Muscle of back (tissue), 11 donors: ENCODE results near the gene ZKSCAN2. TPM values are rescaled to one million over a fixed set of nuclear protein-coding genes. Genes with fewer than 3 reads are reported as not detected.

Source experiments
- DNase-seq, 3 donors: peaks; one replicate each; pipeline versions ENCODE4 v3.0.0 to v3.0.0-alpha.2; 2013
- polyA plus RNA-seq, 10 donors: library from polyadenylated mRNA; unstranded; fragments of 120-200 nt; gene quantifications; one replicate each; pipeline ENCODE4 v1.2.1, GENCODE V29; 2013; ENCODE audit not compliant: insufficient read length in 10 of 10

ZKSCAN2 gene
- polyA plus RNA-seq, 10 donors: 4.9 to 7.4 (median 5.6) TPM

GRCh38 chr16:25228372-25228771 is 29.3 kb downstream of the ZKSCAN2 start:
- DNase-seq: no peak

DNA sequence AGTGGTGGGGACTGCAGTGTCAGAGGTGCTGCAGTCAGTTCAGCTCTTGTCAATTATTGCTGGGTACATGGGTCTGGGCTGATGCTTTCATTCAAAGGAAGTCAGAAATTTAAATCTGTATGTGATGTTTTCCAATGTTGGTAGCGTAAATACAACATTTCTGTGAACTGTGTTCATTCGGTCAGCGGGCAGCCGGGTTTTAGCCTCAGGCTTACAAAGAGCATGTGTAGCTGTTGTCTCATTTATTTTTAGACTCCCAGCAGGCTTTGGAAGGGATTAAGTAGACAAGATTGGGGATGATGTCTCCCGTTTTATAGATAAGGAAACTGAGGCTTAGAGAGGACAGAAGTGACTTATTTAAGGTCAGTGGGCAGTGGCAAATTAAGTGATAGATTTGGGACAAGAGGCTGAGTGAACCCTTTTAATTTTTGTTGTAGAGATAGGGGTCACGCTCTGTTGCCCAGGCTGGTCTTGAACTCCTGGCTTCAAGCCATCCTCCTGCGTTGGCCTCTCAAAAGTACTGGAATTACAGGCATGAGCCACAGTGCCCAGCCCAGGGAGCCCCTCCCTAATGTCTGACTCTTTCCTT is 32.8 kb downstream of the ZKSCAN2 start:
- DNase-seq: no peak

DNA sequence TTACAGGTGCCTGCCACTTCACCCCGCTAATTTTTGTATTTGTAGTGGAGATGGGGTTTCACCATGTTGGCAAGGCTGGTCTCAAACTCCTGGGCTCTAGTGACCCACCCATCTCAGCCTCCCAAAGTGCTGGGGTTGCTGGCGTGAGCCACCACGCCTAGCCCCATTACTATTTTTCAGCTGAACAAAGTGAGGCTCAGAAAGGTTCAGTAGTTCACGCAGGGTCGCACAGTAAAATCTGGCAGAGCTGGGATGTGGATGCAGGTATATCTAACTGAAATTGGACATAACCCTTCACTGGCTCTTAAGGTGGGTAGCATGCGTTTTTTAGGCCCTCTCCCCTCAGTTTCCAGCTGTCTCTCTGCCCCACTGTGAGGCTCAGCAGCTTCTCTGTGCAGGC is 33.7 kb downstream of the ZKSCAN2 start:
- DNase-seq: no peak

GRCh38 chr16:25222959-25223358 is 34.7 kb downstream of the ZKSCAN2 start:
- no peak for DNase-seq

- DNase-seq: no peak
Measured at GRCh38 chr16:25219070-25219737, 38.4 kb downstream of the ZKSCAN2 start.

DNA sequence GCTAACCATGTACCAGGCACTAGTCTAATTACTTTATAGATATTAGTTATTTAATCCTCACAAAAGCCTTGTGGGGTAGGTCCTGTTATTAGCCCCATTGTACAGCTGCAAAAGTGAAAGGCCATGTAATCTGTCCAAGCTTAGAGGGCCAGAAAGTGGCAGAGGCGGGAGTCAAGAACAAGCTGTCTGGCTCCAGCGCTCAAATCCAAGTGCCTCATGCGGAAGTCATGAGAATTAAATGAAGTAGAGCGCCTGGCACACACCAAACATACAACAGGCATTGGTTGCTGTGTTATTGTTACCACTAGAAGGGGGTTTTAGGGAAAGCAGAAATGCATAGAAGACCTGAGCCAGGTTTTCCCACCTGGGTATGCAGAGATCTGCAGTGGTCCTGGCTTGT is 39.7 kb downstream of the ZKSCAN2 start:
- no peak for DNase-seq

DNA sequence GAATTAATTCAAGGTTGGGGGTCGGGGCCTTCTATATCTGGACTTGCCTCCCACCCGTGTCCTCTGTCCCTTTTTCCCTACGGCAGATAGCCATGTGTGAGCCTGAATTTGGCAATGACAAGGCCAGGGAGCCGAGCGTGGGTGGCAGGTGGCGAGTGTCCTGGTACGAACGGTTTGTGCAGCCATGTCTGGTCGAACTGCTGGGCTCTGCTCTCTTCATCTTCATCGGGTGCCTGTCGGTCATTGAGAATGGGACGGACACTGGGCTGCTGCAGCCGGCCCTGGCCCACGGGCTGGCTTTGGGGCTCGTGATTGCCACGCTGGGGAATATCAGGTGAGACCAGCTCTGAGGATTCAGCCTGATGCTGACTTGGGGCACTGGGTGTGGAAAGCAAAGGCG is 40.5 kb downstream of the ZKSCAN2 start:
- DNase-seq: no peak

GRCh38 chr16:25213709-25214397 is 43.8 kb downstream of the ZKSCAN2 start:
- no peak for DNase-seq

GRCh38 chr16:25212636-25213035 is 45.0 kb downstream of the ZKSCAN2 start:
- DNase-seq: no peak

DNA sequence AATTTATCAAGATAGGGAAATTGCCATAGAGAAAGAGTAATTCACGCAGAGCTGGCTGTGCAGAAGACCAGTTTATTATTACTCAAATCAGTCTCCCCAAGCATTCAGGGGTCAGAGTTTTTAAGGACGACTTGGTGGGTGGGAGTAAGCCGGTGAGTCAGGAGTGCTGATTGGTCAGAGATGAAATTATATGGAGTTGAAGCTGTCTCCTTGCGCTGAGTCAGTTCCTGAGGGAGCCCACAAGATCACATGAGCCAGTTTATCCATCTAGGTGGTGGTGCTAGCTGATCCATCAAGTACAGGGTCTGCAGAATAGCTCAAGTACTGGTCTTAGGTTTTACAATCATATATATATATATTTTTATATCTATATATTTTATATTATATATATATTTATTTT is 46.9 kb downstream of the ZKSCAN2 start:
- peak in 1 of 3 donors; percentile 16 for DNase-seq

GRCh38 chr16:25199457-25199856 is 58.2 kb downstream of the ZKSCAN2 start:
- no peak for DNase-seq

DNA sequence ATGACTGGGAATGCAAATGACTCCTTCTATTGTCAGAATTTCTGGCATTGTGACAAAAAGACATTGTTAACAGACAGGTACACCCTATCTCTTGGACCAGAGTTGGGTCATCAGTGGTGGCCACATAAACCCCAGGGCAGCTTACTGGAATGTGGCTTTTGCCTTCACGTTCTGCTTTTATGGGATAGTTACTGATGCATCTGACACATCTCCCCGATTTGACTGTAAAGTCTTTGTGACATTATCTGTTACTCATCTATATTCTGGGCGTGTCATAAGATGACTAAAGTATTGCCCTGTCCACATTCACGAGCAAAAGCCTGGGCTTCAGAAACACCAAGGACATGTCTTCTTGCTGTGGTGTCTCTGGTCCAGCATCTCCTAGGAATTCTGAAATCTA is 59.6 kb downstream of the ZKSCAN2 start:
- no peak for DNase-seq

GRCh38 chr16:25194273-25194878 is 63.3 kb downstream of the ZKSCAN2 start:
- DNase-seq: no peak

GRCh38 chr16:25192096-25192495 is 65.5 kb downstream of the ZKSCAN2 start:
- DNase-seq: peak in 2 of 3 donors; percentile 2 to 16

- DNase-seq: no peak
Measured at GRCh38 chr16:25189305-25189704, 68.3 kb downstream of the ZKSCAN2 start.

DNA sequence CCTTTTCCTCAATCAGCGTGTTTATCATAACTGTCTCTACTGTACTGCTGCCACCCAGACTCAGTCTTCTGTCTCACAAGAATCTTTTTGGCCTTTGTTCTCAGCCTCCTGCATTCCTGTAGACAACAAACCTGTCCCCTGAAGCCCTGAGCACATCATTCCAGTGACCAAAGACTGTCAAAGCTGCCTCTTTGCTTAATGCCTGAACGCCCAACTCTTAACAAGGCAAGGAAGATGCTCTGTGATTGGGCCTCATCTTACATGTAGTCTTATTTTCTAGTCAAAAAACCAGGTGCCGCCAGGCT is 70.2 kb downstream of the ZKSCAN2 start:
- DNase-seq: no peak

Other genes with a start within 250 kb of the ZKSCAN2 start
- gene ARHGAP17, start 242.5 kb downstream of the ZKSCAN2 start, polyA plus RNA-seq: 10 to 100 TPM; 35.0 to 50.7 (median 43.4) TPM
- 10 to 100 TPM; 37.0 to 45.0 (median 39.9) TPM for gene LCMT1, start 146.1 kb downstream of the ZKSCAN2 start, polyA plus RNA-seq
- under 1 TPM in 1 of 10 donors, not detected in 9; 0.13 TPM for gene AQP8, start 40.9 kb downstream of the ZKSCAN2 start, polyA plus RNA-seq